ENCODE measurements around the gene CAPN14. TPM values are rescaled to one million over a fixed set of nuclear protein-coding genes. Genes with fewer than 3 reads are reported as not detected.

Gene CAPN14
- total and polyA plus RNA-seq, 4 donors, result 0.18 to 0.29 (median 0.21) TPM; not detected in 1

GRCh38 chr2:31232586-31232985 lies 15.3 kb upstream of the CAPN14 start:
- H3K27ac ChIP-seq (ENCODE audit: low read depth in 1 of 2, low read length in 2 of 2), result no peak overlapping the region
- no peaks in the 10 kb centered on the region for H3K27me3 ChIP-seq (ENCODE audit: control insufficient read depth in 1 of 2, insufficient read depth in 2 of 2, low read length in 1 of 2)
- WGBS, 2 donors, result 89 to 93% methylated on average over 4 of the region's 4 CpGs
- ATAC-seq (ENCODE audit: low FRiP score) (no peak), DNase-seq (no peak)
- no peaks in the 10 kb centered on the region for H3K9me3 ChIP-seq (ENCODE audit: control insufficient read depth, low read length)
- intact Hi-C loops (cut with DNase I), result no loop called here
- H3K4me3 ChIP-seq (ENCODE audit: low read length in 2 of 2), result no peak overlapping the region
- no peaks in the 10 kb centered on the region for H3K36me3 ChIP-seq (ENCODE audit: control insufficient read depth in 1 of 2, insufficient read depth in 2 of 2, low read length in 1 of 2)
- H3K4me1 ChIP-seq (ENCODE audit: control insufficient read depth in 1 of 2, insufficient read depth in 2 of 2, low read length in 2 of 2), result no peaks in the 10 kb centered on the region

GRCh38 chr2:31231571-31232302 lies 14.4 kb upstream of the CAPN14 start:
- DNase-seq, result no peak
- H3K4me3 ChIP-seq (ENCODE audit: low read length in 2 of 2), result no peak overlapping the region
- H3K27ac ChIP-seq (ENCODE audit: low read depth in 1 of 2, low read length in 2 of 2), result no peak overlapping the region
- intact Hi-C loops (cut with DNase I), result no loop called here
- no peaks in the 10 kb centered on the region for H3K9me3 ChIP-seq (ENCODE audit: control insufficient read depth, low read length)
- no peaks in the 10 kb centered on the region for H3K27me3 ChIP-seq (ENCODE audit: control insufficient read depth in 1 of 2, insufficient read depth in 2 of 2, low read length in 1 of 2)
- ATAC-seq (ENCODE audit: low FRiP score), result no peak
- H3K4me1 ChIP-seq (ENCODE audit: control insufficient read depth in 1 of 2, insufficient read depth in 2 of 2, low read length in 2 of 2), result no peaks in the 10 kb centered on the region
- H3K36me3 ChIP-seq (ENCODE audit: control insufficient read depth in 1 of 2, insufficient read depth in 2 of 2, low read length in 1 of 2), result no peaks in the 10 kb centered on the region
- WGBS, 2 donors, result 86 to 89% methylated on average over 15 of the region's 15 CpGs

GRCh38 chr2:31230751-31231150 lies 13.4 kb upstream of the CAPN14 start:
- no peak for ATAC-seq (ENCODE audit: low FRiP score)
- intact Hi-C loops (cut with DNase I), result no loop called here
- H3K27me3 ChIP-seq (ENCODE audit: control insufficient read depth in 1 of 2, insufficient read depth in 2 of 2, low read length in 1 of 2), result no peaks in the 10 kb centered on the region
- H3K4me1 ChIP-seq (ENCODE audit: control insufficient read depth in 1 of 2, insufficient read depth in 2 of 2, low read length in 2 of 2), result no peaks in the 10 kb centered on the region
- H3K36me3 ChIP-seq (ENCODE audit: control insufficient read depth in 1 of 2, insufficient read depth in 2 of 2, low read length in 1 of 2), result no peaks in the 10 kb centered on the region
- no peak overlapping the region for H3K4me3 ChIP-seq (ENCODE audit: low read length in 2 of 2)
- H3K9me3 ChIP-seq (ENCODE audit: control insufficient read depth, low read length), result no peaks in the 10 kb centered on the region
- DNase-seq, result no peak
- H3K27ac ChIP-seq (ENCODE audit: low read depth in 1 of 2, low read length in 2 of 2), result no peak overlapping the region
- WGBS, 2 donors, result 79 to 89% methylated on average over 3 of the region's 3 CpGs

GRCh38 chr2:31228717-31229116 lies 11.4 kb upstream of the CAPN14 start:
- no peaks in the 10 kb centered on the region for H3K4me1 ChIP-seq (ENCODE audit: control insufficient read depth in 1 of 2, insufficient read depth in 2 of 2, low read length in 2 of 2)
- H3K4me3 ChIP-seq (ENCODE audit: low read length in 2 of 2), result no peak overlapping the region
- H3K27me3 ChIP-seq (ENCODE audit: control insufficient read depth in 1 of 2, insufficient read depth in 2 of 2, low read length in 1 of 2), result no peaks in the 10 kb centered on the region
- WGBS, 2 donors, result 89 to 90% methylated on average over 3 of the region's 3 CpGs
- H3K9me3 ChIP-seq (ENCODE audit: control insufficient read depth, low read length), result no peaks in the 10 kb centered on the region
- no peak for DNase-seq
- intact Hi-C loops (cut with DNase I), result no loop called here
- ATAC-seq (ENCODE audit: low FRiP score), result no peak
- no peaks in the 10 kb centered on the region for H3K36me3 ChIP-seq (ENCODE audit: control insufficient read depth in 1 of 2, insufficient read depth in 2 of 2, low read length in 1 of 2)
- H3K27ac ChIP-seq (ENCODE audit: low read depth in 1 of 2, low read length in 2 of 2), result no peak overlapping the region

- H3K9me3 ChIP-seq (ENCODE audit: control insufficient read depth, low read length), result no peaks in the 10 kb centered on the region
- ATAC-seq (ENCODE audit: low FRiP score), result no peak
- no peaks in the 10 kb centered on the region for H3K4me1 ChIP-seq (ENCODE audit: control insufficient read depth in 1 of 2, insufficient read depth in 2 of 2, low read length in 2 of 2)
- no peaks in the 10 kb centered on the region for H3K27me3 ChIP-seq (ENCODE audit: control insufficient read depth in 1 of 2, insufficient read depth in 2 of 2, low read length in 1 of 2)
- no peaks in the 10 kb centered on the region for H3K36me3 ChIP-seq (ENCODE audit: control insufficient read depth in 1 of 2, insufficient read depth in 2 of 2, low read length in 1 of 2)
- 48 to 56% methylated on average over 10 of the region's 10 CpGs for WGBS, 2 donors
- no peak overlapping the region for H3K27ac ChIP-seq (ENCODE audit: low read depth in 1 of 2, low read length in 2 of 2)
- DNase-seq, result no peak
- H3K4me3 ChIP-seq (ENCODE audit: low read length in 2 of 2), result no peak overlapping the region
- intact Hi-C loops (cut with DNase I), result no loop called here
These were observed 10.4 kb upstream of the CAPN14 start for GRCh38 chr2:31227711-31228125.

GRCh38 chr2:31227110-31227509 lies 9.8 kb upstream of the CAPN14 start:
- Histone ChIP-seq H3K9me3 (ENCODE audit: control insufficient read depth, low read length) (no peaks in the 10 kb centered on the region), H3K4me1 (ENCODE audit: control insufficient read depth in 1 of 2, insufficient read depth in 2 of 2, low read length in 2 of 2) (no peaks in the 10 kb centered on the region), H3K4me3 (ENCODE audit: low read length in 2 of 2) (no peak overlapping the region), H3K36me3 (ENCODE audit: control insufficient read depth in 1 of 2, insufficient read depth in 2 of 2, low read length in 1 of 2) (no peaks in the 10 kb centered on the region), H3K27me3 (ENCODE audit: control insufficient read depth in 1 of 2, insufficient read depth in 2 of 2, low read length in 1 of 2) (no peaks in the 10 kb centered on the region), H3K27ac (ENCODE audit: low read depth in 1 of 2, low read length in 2 of 2) (no peak overlapping the region)
- WGBS, 2 donors, result 53 to 57% methylated on average over 6 of the region's 6 CpGs
- ATAC-seq (ENCODE audit: low FRiP score) (no peak), DNase-seq (no peak)
- intact Hi-C loops (cut with DNase I), result no loop called here

GRCh38 chr2:31226266-31226665 lies 9.0 kb upstream of the CAPN14 start:
- intact Hi-C loops (cut with DNase I), result no loop called here
- DNase-seq (no peak), ATAC-seq (ENCODE audit: low FRiP score) (no peak)
- H3K36me3 ChIP-seq (ENCODE audit: control insufficient read depth in 1 of 2, insufficient read depth in 2 of 2, low read length in 1 of 2), result no peaks in the 10 kb centered on the region
- H3K27me3 ChIP-seq (ENCODE audit: control insufficient read depth in 1 of 2, insufficient read depth in 2 of 2, low read length in 1 of 2), result no peaks in the 10 kb centered on the region
- H3K9me3 ChIP-seq (ENCODE audit: control insufficient read depth, low read length), result no peaks in the 10 kb centered on the region
- no peak overlapping the region for H3K4me3 ChIP-seq (ENCODE audit: low read length in 2 of 2)
- H3K4me1 ChIP-seq (ENCODE audit: control insufficient read depth in 1 of 2, insufficient read depth in 2 of 2, low read length in 2 of 2), result no peaks in the 10 kb centered on the region
- H3K27ac ChIP-seq (ENCODE audit: low read depth in 1 of 2, low read length in 2 of 2), result no peak overlapping the region
- 65 to 77% methylated on average over 2 of the region's 2 CpGs for WGBS, 2 donors

GRCh38 chr2:31223749-31224148 lies 6.4 kb upstream of the CAPN14 start:
- Histone ChIP-seq H3K36me3 (ENCODE audit: control insufficient read depth in 1 of 2, insufficient read depth in 2 of 2, low read length in 1 of 2) (no peaks in the 10 kb centered on the region), H3K4me3 (ENCODE audit: low read length in 2 of 2) (no peak overlapping the region), H3K27me3 (ENCODE audit: control insufficient read depth in 1 of 2, insufficient read depth in 2 of 2, low read length in 1 of 2) (no peaks in the 10 kb centered on the region), H3K27ac (ENCODE audit: low read depth in 1 of 2, low read length in 2 of 2) (no peak overlapping the region), H3K9me3 (ENCODE audit: control insufficient read depth, low read length) (no peaks in the 10 kb centered on the region), H3K4me1 (ENCODE audit: control insufficient read depth in 1 of 2, insufficient read depth in 2 of 2, low read length in 2 of 2) (no peaks in the 10 kb centered on the region)
- DNase-seq (no peak), ATAC-seq (ENCODE audit: low FRiP score) (no peak)
- WGBS, 2 donors, result 91% methylated on average over 7 of the region's 7 CpGs
- intact Hi-C loops (cut with DNase I), result no loop called here

GRCh38 chr2:31223026-31223425 lies 5.7 kb upstream of the CAPN14 start:
- H3K9me3 ChIP-seq (ENCODE audit: control insufficient read depth, low read length), result no peaks in the 10 kb centered on the region
- H3K27me3 ChIP-seq (ENCODE audit: control insufficient read depth in 1 of 2, insufficient read depth in 2 of 2, low read length in 1 of 2), result no peaks in the 10 kb centered on the region
- no peak for DNase-seq
- no peak overlapping the region for H3K27ac ChIP-seq (ENCODE audit: low read depth in 1 of 2, low read length in 2 of 2)
- no peak overlapping the region for H3K4me3 ChIP-seq (ENCODE audit: low read length in 2 of 2)
- WGBS, 2 donors, result 80 to 86% methylated on average over 4 of the region's 4 CpGs
- no peaks in the 10 kb centered on the region for H3K4me1 ChIP-seq (ENCODE audit: control insufficient read depth in 1 of 2, insufficient read depth in 2 of 2, low read length in 2 of 2)
- intact Hi-C loops (cut with DNase I), result no loop called here
- H3K36me3 ChIP-seq (ENCODE audit: control insufficient read depth in 1 of 2, insufficient read depth in 2 of 2, low read length in 1 of 2), result no peaks in the 10 kb centered on the region
- ATAC-seq (ENCODE audit: low FRiP score), result no peak

All from aorta (tissue), 5 donors.